Measurements from ENCODE around the gene NKTR. TPM values are rescaled to one million over a fixed set of nuclear protein-coding genes. Genes with fewer than 3 reads are reported as not detected.

The NKTR gene
- polyA plus RNA-seq, 1 experiment: 19.0 TPM

- H3K36me3 ChIP-seq (ENCODE audit: control insufficient read depth, insufficient read depth, low read length): peaks cover 10% of the 10 kb centered on the region
- no peak overlapping the region for H3K4me3 ChIP-seq (ENCODE audit: low read depth, low read length)
- H3K27me3 ChIP-seq (ENCODE audit: control insufficient read depth, insufficient read depth, low read length): peaks cover 1% of the 10 kb centered on the region; the same call in 1 of the 2 replicates
- DNase-seq (ENCODE audit: low read depth): no peak
- POLR2A ChIA-PET: no interaction called here
- CTCF ChIA-PET: interaction anchor here (1.1 kb wide), 2 partner anchors 11 to 86 kb away, joined by 3 to 5 read pairs; no protein-coding TSS in a partner anchor
- TF ChIP-seq CTCF (IDR thresholded peaks at IDR 0.05; ENCODE audit: insufficient read depth, low read depth, low read length): no peak
Observed at GRCh38 chr3:42665050-42665878, 64.8 kb downstream of the NKTR start.

GRCh38 chr3:42666022-42666421 lies 65.5 kb downstream of the NKTR start:
- DNase-seq (ENCODE audit: low read depth): no peak
- no peak overlapping the region for H3K4me3 ChIP-seq (ENCODE audit: low read depth, low read length)
- H3K36me3 ChIP-seq (ENCODE audit: control insufficient read depth, insufficient read depth, low read length): peaks cover 4% of the 10 kb centered on the region; the same call in 1 of the 2 replicates
- POLR2A ChIA-PET: no interaction called here
- CTCF ChIA-PET: interaction anchor here (1.1 kb wide), 2 partner anchors 12 to 85 kb away, joined by 3 to 5 read pairs; no protein-coding TSS in a partner anchor
- TF ChIP-seq CTCF (IDR thresholded peaks at IDR 0.05; ENCODE audit: insufficient read depth, low read depth, low read length): no peak
- peaks cover 1% of the 10 kb centered on the region; the same call in 1 of the 2 replicates for H3K27me3 ChIP-seq (ENCODE audit: control insufficient read depth, insufficient read depth, low read length)

- DNase-seq (ENCODE audit: low read depth): no peak
- H3K36me3 ChIP-seq (ENCODE audit: control insufficient read depth, insufficient read depth, low read length): peaks cover 4% of the 10 kb centered on the region; the same call in 1 of the 2 replicates
- H3K27me3 ChIP-seq (ENCODE audit: control insufficient read depth, insufficient read depth, low read length): peaks cover 1% of the 10 kb centered on the region; the same call in 1 of the 2 replicates
- ChIA-PET POLR2A (no interaction called here), CTCF (interaction anchor here (1.1 kb wide), 1 partner anchor 84 kb away, joined by 5 read pairs; no protein-coding TSS in a partner anchor)
- no peak for TF ChIP-seq CTCF (IDR thresholded peaks at IDR 0.05; ENCODE audit: insufficient read depth, low read depth, low read length)
- no peak overlapping the region for H3K4me3 ChIP-seq (ENCODE audit: low read depth, low read length)
Observed at GRCh38 chr3:42666577-42666998, 66.1 kb downstream of the NKTR start.

GRCh38 chr3:42667096-42667522 lies 66.6 kb downstream of the NKTR start:
- POLR2A ChIA-PET: no interaction called here
- H3K4me3 ChIP-seq (ENCODE audit: low read depth, low read length): no peak overlapping the region
- DNase-seq (ENCODE audit: low read depth): no peak
- CTCF ChIA-PET: no interaction called here
- peaks cover 1% of the 10 kb centered on the region; the same call in 1 of the 2 replicates for H3K27me3 ChIP-seq (ENCODE audit: control insufficient read depth, insufficient read depth, low read length)
- no peak for TF ChIP-seq CTCF (IDR thresholded peaks at IDR 0.05; ENCODE audit: insufficient read depth, low read depth, low read length)
- peaks cover 4% of the 10 kb centered on the region; the same call in 1 of the 2 replicates for H3K36me3 ChIP-seq (ENCODE audit: control insufficient read depth, insufficient read depth, low read length)
